ENCODE measurements around the gene SPATA7. TPM values are rescaled to one million over a fixed set of nuclear protein-coding genes. Genes with fewer than 3 reads are reported as not detected.

The SPATA7 gene
- total and polyA plus RNA-seq, 7 donors, result 3.6 to 38.8 (median 15.5) TPM

DNA sequence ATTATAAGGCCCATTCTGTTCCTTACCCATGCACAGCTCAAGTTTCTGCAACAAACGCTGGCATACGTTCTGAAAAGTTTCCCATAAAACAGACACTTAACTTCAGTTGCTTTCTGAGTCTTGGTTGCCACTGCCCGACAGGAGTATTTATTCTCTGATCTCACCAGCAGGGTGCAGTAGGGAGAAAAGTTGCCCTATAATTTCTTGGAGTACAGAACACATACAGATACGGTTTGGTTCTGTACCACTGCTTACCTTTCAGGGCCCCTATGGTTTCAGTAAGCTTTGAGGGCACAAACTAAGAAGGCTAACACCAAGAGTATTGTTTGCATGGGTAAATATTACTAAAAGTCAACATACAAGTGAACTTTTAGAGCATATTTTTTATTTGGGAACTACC is 77.9 kb downstream of the SPATA7 start:
- 64 to 82% methylated on average over 4 of the region's 4 CpGs for WGBS, 2 donors
- no peak overlapping the region for H3K27ac ChIP-seq
- DNase-seq, result no peak
- intact Hi-C loops (cut with DNase I), result no loop called here
- H3K9me3 ChIP-seq, result peaks cover 0 to 6% (median 3%) of the 10 kb centered on the region in 4 donors
- peaks cover 0 to 2% (median 0%) of the 10 kb centered on the region in 4 donors for H3K4me1 ChIP-seq
- H3K36me3 ChIP-seq, result peaks cover 5 to 65% (median 19%) of the 10 kb centered on the region in 4 donors
- no peaks in the 10 kb centered on the region for H3K27me3 ChIP-seq
- TF ChIP-seq, protein P1, sequence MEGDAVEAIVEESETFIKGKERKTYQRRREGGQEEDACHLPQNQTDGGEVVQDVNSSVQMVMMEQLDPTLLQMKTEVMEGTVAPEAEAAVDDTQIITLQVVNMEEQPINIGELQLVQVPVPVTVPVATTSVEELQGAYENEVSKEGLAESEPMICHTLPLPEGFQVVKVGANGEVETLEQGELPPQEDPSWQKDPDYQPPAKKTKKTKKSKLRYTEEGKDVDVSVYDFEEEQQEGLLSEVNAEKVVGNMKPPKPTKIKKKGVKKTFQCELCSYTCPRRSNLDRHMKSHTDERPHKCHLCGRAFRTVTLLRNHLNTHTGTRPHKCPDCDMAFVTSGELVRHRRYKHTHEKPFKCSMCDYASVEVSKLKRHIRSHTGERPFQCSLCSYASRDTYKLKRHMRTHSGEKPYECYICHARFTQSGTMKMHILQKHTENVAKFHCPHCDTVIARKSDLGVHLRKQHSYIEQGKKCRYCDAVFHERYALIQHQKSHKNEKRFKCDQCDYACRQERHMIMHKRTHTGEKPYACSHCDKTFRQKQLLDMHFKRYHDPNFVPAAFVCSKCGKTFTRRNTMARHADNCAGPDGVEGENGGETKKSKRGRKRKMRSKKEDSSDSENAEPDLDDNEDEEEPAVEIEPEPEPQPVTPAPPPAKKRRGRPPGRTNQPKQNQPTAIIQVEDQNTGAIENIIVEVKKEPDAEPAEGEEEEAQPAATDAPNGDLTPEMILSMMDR (IDR thresholded peaks at IDR 0.05), result no peak
- H3K4me3 ChIP-seq, result no peak overlapping the region

DNA sequence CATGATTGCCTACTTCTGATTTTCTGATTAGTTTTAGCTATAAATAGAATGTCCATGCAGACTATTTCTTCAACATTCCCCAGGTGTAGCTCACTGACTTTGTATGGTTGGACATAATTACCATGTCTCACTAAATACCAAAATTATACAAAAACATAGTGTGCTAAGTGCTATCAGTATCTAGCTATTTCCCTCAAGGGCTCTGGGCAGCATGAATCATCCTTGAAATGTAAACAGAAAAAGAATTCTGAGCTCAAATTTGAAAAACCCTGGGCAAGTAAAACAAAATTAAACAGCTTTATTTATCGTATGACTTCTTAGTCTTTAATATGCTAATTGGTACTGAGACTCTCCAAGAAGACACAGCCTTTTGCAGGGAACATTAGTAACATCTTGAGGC is 82.9 kb downstream of the SPATA7 start:
- no peak for DNase-seq
- H3K27me3 ChIP-seq, result no peaks in the 10 kb centered on the region
- H3K9me3 ChIP-seq, result no peaks in the 10 kb centered on the region
- peaks cover 9 to 94% (median 26%) of the 10 kb centered on the region in 4 donors for H3K36me3 ChIP-seq
- peaks cover 0 to 6% (median 0%) of the 10 kb centered on the region in 4 donors for H3K4me1 ChIP-seq
- WGBS, 2 donors, result 86% methylated on average over 1 of the region's 1 CpG
- TF ChIP-seq POLR2AphosphoS5 (IDR thresholded peaks at IDR 0.05) (no peak), EP300 (IDR thresholded peaks at IDR 0.05) (no peak), POLR2A (IDR thresholded peaks at IDR 0.05) (no peak)
- TF ChIP-seq, protein P1 (IDR thresholded peaks at IDR 0.05), result no peak
- intact Hi-C loops (cut with DNase I), result no loop called here
- no peak overlapping the region for H3K27ac ChIP-seq
- H3K4me3 ChIP-seq, result no peak overlapping the region

DNA sequence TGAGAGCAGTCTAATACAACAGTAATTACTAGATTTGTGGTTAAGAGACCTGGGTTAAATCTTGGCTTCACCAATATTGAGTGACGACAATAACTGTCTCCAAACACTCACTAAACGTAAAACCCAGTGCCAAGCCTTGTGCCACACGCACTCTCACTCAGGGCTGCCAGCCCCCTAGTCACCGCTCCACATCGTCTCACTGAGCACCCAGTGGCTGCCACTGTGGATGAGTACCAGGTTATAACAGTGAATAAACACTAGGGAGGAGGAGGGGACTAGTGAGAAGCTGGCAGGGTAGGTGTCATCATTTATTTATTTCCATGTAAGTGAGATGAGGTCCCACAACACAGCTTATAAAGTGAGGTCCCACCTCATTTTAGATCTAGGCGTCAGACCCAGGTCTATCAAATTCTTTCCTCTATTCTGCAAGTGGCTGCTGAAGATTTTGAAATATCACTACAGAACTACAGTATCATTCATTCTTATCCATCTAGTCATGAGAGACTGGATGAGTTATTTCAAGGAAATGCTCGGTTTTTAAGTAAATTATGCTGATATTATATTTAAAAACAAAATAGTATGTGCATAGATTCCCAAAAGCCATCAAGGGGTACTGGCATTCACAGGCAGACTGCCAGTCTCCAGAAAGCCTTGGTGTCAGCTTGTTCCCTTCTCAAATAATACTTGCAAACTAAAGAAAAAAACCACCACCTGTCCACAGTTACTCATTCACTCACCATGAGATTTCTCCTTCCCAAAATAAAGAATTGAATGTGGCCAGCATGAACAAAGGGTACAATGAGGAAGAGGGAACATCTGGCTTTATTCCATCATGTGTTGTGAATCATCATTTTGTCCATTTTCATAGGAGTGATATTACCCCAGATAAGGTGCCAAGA is 85.3 kb downstream of the SPATA7 start:
- DNase-seq, result no peak
- H3K27me3 ChIP-seq, result no peaks in the 10 kb centered on the region
- H3K4me3 ChIP-seq, result no peak overlapping the region
- H3K9me3 ChIP-seq, result no peaks in the 10 kb centered on the region
- WGBS, 2 donors, result 91 to 92% methylated on average over 7 of the region's 7 CpGs
- TF ChIP-seq EP300 (IDR thresholded peaks at IDR 0.05), result no peak
- intact Hi-C loops (cut with DNase I), result no loop called here
- peaks cover 0 to 6% (median 0%) of the 10 kb centered on the region in 4 donors for H3K4me1 ChIP-seq
- H3K27ac ChIP-seq, result no peak overlapping the region
- peaks cover 9 to 78% (median 22%) of the 10 kb centered on the region in 4 donors for H3K36me3 ChIP-seq

DNA sequence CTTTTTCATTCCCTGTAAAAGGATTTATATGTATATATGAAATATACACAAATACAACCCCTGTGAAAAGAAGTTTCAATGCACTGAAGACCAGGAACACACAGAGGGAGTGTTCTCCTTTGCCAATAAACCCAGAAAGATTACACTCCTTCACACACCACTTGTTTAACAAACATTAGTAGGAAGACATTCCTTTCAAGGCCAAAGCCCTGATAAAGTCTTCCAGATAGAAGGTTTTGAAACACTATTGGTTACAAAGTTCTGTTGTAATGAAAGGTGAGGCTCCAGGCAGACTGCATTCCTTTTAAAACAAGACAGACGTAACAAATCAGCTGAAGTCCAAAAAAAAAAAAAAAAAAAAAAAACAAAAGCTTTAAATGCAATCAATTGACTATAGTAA is 88.3 kb downstream of the SPATA7 start:
- Histone ChIP-seq H3K36me3 (peaks cover 7 to 73% (median 17%) of the 10 kb centered on the region in 4 donors), H3K9me3 (no peaks in the 10 kb centered on the region), H3K27ac (no peak overlapping the region), H3K4me3 (no peak overlapping the region), H3K27me3 (no peaks in the 10 kb centered on the region), H3K4me1 (no peaks in the 10 kb centered on the region)
- DNase-seq, result no peak
- TF ChIP-seq POLR2AphosphoS5 (IDR thresholded peaks at IDR 0.05) (no peak), POLR2A (IDR thresholded peaks at IDR 0.05) (no peak)
- TF ChIP-seq, protein P1 (IDR thresholded peaks at IDR 0.05), result no peak
- 15 to 59% methylated on average over 1 of the region's 1 CpG for WGBS, 2 donors
- intact Hi-C loops (cut with DNase I), result no loop called here

DNA sequence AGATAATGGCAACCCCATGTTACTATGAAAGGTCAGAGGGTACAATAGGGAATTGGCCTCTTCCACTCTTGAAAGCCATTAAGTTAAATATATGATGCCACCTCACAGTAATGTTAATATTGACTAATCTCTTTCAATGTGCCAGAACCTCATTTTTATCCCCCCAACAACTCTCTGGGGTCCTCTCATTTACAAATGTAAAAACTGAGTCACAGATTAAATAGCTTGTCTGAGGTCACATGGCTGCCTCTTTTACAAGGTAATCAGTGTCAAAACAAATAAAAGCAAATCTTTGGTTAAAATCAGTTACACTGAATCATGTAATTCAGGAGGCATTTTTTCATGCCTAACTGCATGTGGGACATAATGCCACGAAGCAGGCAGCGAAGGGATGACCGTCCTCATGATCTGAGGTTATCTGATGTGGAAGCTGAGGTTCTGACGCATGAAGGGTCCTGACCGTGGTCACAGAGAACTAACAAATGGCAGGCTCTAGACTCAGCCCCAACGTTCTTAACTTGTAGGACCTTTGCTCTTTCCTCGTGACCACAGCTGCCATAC is 90.8 kb downstream of the SPATA7 start:
- no peaks in the 10 kb centered on the region for H3K9me3 ChIP-seq
- no peaks in the 10 kb centered on the region for H3K27me3 ChIP-seq
- intact Hi-C loops (cut with DNase I), result no loop called here
- no peak overlapping the region for H3K4me3 ChIP-seq
- 71 to 82% methylated on average over 7 of the region's 7 CpGs for WGBS, 2 donors
- H3K27ac ChIP-seq, result no peak overlapping the region
- peaks cover 0 to 10% (median 0%) of the 10 kb centered on the region in 4 donors for H3K4me1 ChIP-seq
- peaks cover 9 to 62% (median 22%) of the 10 kb centered on the region in 4 donors for H3K36me3 ChIP-seq
- TF ChIP-seq POLR2AphosphoS5 (IDR thresholded peaks at IDR 0.05) (no peak), EP300 (IDR thresholded peaks at IDR 0.05) (no peak), POLR2A (IDR thresholded peaks at IDR 0.05) (no peak)
- TF ChIP-seq, protein P1 (IDR thresholded peaks at IDR 0.05), result no peak
- DNase-seq, result no peak
